Measurements from ENCODE around the gene SPOCK1.

DNA sequence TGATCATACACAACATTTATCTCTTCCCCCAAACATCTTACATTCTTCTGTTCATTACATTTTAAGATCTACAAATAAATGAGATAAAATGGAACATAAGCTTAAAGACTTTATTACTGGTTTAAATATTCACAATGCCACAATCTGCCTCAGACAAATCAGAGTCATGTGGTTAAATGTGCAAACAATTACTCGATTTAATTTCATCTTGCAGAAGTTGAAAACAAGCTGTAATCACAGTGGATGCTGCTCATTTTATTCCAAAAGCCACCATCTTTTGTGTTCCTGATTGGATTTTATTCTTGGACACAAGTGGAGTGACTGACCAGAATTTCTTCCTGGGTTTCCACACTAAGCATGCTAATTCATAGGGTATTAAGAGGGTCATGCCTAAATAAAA is 33.2 kb downstream of the SPOCK1 start:
- TF ChIP-seq EZH2 (conservative IDR thresholded peaks at IDR 0.05; ENCODE audit: low read depth, low read length) (no peak), CBFB (CRISPR knock-in tag; IDR thresholded peaks at IDR 0.05) (no peak), ZNF34 (CRISPR knock-in tag; IDR thresholded peaks at IDR 0.05; ENCODE audit: borderline replicate concordance) (no peak), RAD21 (CRISPR knock-in tag; IDR thresholded peaks at IDR 0.05) (no peak), POLR2A (IDR thresholded peaks at IDR 0.05; ENCODE audit: insufficient read depth in 1 of 2, low read depth in 2 of 2, low read length in 2 of 2) (no peak), YY1 (IDR thresholded peaks at IDR 0.05; ENCODE audit: insufficient read depth, insufficient replicate concordance, low read depth, low read length) (no peak), NFE2L1 (CRISPR knock-in tag; IDR thresholded peaks at IDR 0.05; ENCODE audit: borderline replicate concordance) (no peak), SRF (IDR thresholded peaks at IDR 0.05; ENCODE audit: low read depth, low read length) (no peak)
- TF ChIP-seq, protein P1, sequence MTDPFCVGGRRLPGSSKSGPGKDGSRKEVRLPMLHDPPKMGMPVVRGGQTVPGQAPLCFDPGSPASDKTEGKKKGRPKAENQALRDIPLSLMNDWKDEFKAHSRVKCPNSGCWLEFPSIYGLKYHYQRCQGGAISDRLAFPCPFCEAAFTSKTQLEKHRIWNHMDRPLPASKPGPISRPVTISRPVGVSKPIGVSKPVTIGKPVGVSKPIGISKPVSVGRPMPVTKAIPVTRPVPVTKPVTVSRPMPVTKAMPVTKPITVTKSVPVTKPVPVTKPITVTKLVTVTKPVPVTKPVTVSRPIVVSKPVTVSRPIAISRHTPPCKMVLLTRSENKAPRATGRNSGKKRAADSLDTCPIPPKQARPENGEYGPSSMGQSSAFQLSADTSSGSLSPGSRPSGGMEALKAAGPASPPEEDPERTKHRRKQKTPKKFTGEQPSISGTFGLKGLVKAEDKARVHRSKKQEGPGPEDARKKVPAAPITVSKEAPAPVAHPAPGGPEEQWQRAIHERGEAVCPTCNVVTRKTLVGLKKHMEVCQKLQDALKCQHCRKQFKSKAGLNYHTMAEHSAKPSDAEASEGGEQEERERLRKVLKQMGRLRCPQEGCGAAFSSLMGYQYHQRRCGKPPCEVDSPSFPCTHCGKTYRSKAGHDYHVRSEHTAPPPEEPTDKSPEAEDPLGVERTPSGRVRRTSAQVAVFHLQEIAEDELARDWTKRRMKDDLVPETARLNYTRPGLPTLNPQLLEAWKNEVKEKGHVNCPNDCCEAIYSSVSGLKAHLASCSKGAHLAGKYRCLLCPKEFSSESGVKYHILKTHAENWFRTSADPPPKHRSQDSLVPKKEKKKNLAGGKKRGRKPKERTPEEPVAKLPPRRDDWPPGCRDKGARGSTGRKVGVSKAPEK (CRISPR knock-in tag; IDR thresholded peaks at IDR 0.05; ENCODE audit: borderline replicate concordance) = no peak
- TF ChIP-seq, protein P2, sequence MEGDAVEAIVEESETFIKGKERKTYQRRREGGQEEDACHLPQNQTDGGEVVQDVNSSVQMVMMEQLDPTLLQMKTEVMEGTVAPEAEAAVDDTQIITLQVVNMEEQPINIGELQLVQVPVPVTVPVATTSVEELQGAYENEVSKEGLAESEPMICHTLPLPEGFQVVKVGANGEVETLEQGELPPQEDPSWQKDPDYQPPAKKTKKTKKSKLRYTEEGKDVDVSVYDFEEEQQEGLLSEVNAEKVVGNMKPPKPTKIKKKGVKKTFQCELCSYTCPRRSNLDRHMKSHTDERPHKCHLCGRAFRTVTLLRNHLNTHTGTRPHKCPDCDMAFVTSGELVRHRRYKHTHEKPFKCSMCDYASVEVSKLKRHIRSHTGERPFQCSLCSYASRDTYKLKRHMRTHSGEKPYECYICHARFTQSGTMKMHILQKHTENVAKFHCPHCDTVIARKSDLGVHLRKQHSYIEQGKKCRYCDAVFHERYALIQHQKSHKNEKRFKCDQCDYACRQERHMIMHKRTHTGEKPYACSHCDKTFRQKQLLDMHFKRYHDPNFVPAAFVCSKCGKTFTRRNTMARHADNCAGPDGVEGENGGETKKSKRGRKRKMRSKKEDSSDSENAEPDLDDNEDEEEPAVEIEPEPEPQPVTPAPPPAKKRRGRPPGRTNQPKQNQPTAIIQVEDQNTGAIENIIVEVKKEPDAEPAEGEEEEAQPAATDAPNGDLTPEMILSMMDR (CRISPR knock-in tag; IDR thresholded peaks at IDR 0.05) = no peak
- TF ChIP-seq, protein P3, sequence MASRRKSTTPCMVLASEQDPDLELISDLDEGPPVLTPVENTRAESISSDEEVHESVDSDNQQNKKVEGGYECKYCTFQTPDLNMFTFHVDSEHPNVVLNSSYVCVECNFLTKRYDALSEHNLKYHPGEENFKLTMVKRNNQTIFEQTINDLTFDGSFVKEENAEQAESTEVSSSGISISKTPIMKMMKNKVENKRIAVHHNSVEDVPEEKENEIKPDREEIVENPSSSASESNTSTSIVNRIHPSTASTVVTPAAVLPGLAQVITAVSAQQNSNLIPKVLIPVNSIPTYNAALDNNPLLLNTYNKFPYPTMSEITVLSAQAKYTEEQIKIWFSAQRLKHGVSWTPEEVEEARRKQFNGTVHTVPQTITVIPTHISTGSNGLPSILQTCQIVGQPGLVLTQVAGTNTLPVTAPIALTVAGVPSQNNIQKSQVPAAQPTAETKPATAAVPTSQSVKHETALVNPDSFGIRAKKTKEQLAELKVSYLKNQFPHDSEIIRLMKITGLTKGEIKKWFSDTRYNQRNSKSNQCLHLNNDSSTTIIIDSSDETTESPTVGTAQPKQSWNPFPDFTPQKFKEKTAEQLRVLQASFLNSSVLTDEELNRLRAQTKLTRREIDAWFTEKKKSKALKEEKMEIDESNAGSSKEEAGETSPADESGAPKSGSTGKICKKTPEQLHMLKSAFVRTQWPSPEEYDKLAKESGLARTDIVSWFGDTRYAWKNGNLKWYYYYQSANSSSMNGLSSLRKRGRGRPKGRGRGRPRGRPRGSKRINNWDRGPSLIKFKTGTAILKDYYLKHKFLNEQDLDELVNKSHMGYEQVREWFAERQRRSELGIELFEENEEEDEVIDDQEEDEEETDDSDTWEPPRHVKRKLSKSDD (CRISPR knock-in tag; IDR thresholded peaks at IDR 0.05; ENCODE audit: low read depth) = no peak
